Skeletal muscle satellite cell (primary cell): ENCODE data around the gene MXD4.
A peak's percentile ranks its signal among the peaks of the same experiment; 100 is the strongest.

Source experiments
- H3K27me3 ChIP-seq: 2 replicates; pipeline ENCODE4 v1.7.0; 2013; ENCODE audit warnings: low read length; ENCODE audit not compliant: control insufficient read depth, insufficient read depth
- H3K36me3 ChIP-seq: 2 replicates; pipeline ENCODE4 v1.7.0; 2013; ENCODE audit warnings: mild to moderate bottlenecking, control low read depth, low read length; ENCODE audit not compliant: insufficient read depth
- H3K4me1 ChIP-seq: 2 replicates; pipeline ENCODE4 v1.7.0; 2013; ENCODE audit warnings: low read length; ENCODE audit not compliant: control insufficient read depth, insufficient read depth
- H3K4me2 ChIP-seq: 2 replicates; pipeline ENCODE4 v1.7.0; 2013; ENCODE audit warnings: mild to moderate bottlenecking, low read length
- H3K4me3 ChIP-seq: 2 replicates; pipeline ENCODE4 v1.7.0; 2013; ENCODE audit warnings: low read length
- H3K9ac ChIP-seq: 2 replicates; pipeline ENCODE4 v1.7.0; 2013; ENCODE audit warnings: mild to moderate bottlenecking, low read depth, low read length, moderate library complexity
- H3K9me3 ChIP-seq: replicated peaks from 2 replicates; pipeline ENCODE4 v1.7.0; 2013; ENCODE audit warnings: mild to moderate bottlenecking, control low read depth, low read length

MXD4 gene

DNA sequence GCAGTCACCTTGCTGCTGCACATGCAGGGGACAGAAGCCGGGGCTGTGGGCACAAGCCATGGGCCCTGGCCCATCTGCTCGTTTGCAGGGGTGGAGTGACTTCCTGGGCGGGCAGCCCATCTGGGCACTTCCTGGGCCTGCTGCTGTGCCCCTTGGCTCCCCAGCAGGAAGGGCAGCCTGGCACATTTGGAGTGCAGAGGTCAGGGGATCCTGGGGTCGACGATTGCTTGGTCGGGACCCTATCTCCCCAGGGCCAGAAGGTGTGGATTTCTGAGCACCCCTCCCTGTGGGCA, 10.9 kb upstream of the MXD4 start:
- H3K9me3 ChIP-seq: no peaks in the 10 kb centered on the region
- no peak overlapping the region for H3K4me2 ChIP-seq
- H3K4me1 ChIP-seq: no peaks in the 10 kb centered on the region
- H3K9ac ChIP-seq: no peak overlapping the region
- H3K36me3 ChIP-seq: no peaks in the 10 kb centered on the region
- no peaks in the 10 kb centered on the region for H3K27me3 ChIP-seq
- no peak overlapping the region for H3K4me3 ChIP-seq

- Histone ChIP-seq H3K27me3 (no peaks in the 10 kb centered on the region), H3K4me1 (no peaks in the 10 kb centered on the region), H3K4me3 (no peak overlapping the region), H3K4me2 (no peak overlapping the region), H3K9ac (no peak overlapping the region), H3K36me3 (no peaks in the 10 kb centered on the region), H3K9me3 (no peaks in the 10 kb centered on the region)
Measured at GRCh38 chr4:2272026-2272827, 10.3 kb upstream of the MXD4 start.

GRCh38 chr4:2271279-2272025, 9.5 kb upstream of the MXD4 start:
- Histone ChIP-seq H3K9ac (no peak overlapping the region), H3K36me3 (no peaks in the 10 kb centered on the region), H3K27me3 (no peaks in the 10 kb centered on the region), H3K4me3 (no peak overlapping the region), H3K9me3 (no peaks in the 10 kb centered on the region), H3K4me2 (no peak overlapping the region), H3K4me1 (peaks cover 6% of the 10 kb centered on the region)

DNA sequence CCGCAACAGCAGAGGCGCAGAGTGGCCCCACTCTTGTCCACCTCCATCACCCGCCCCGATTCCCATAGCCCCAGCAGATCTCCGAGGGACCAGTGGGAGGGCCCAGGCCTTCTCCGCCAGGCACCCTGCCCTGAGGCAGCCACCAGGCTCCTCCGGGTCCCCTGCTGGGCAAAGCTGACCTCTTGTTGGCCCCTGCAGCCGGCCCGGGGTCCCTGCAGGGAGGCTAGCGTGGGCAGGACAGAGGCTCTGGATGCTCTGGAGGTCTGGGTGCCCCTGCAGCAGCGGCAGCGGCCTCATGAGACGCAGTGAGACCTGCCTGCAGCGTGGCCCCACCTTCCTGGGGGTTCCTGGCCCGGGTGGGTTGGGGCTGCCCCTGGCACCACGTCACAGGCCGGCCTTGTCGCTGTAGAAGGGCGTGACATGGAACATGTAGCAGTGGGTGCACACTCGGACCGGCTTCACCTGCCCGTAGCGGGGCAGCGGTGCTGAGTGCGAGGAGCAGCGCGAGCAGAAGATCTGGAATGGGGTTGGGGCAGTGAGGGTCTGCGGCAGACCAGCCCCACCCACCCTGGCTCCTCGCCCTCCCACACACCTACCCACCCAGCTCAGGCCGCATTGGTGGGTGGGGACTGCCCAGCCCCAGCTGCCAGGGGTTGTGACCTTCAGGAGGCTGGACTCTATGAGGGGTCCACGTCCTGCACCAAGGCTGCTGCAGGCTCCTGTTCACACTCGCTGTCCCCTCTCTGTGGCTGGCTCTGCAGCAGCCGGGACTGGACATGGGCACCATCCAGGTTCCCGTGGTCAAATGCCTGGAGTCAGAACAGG, 8.6 kb upstream of the MXD4 start:
- Histone ChIP-seq H3K4me3 (no peak overlapping the region), H3K9me3 (no peaks in the 10 kb centered on the region), H3K36me3 (no peaks in the 10 kb centered on the region), H3K4me1 (peaks cover 15% of the 10 kb centered on the region), H3K4me2 (no peak overlapping the region), H3K9ac (no peak overlapping the region), H3K27me3 (no peaks in the 10 kb centered on the region)

GRCh38 chr4:2269618-2270163, 7.8 kb upstream of the MXD4 start:
- peaks cover 19% of the 10 kb centered on the region for H3K4me1 ChIP-seq
- H3K4me2 ChIP-seq: no peak overlapping the region
- no peaks in the 10 kb centered on the region for H3K36me3 ChIP-seq
- H3K9ac ChIP-seq: no peak overlapping the region
- H3K27me3 ChIP-seq: no peaks in the 10 kb centered on the region
- no peak overlapping the region for H3K4me3 ChIP-seq
- no peaks in the 10 kb centered on the region for H3K9me3 ChIP-seq

DNA sequence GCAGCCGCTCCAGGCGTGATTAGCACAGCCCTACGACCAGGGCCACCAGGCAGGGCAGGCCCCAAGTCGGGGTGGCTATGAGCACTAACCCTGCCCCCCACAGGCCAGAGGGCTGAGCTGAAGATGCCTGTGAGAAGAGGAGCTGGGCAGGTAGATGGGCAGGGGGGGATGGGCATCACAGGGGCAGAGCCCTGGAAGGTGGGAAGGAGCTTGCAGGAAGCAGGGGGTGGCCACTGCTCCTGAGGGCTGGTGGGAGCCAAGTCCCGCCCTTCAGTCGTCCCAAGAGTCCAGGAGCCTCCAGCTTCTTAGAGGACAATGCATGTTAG, 7.3 kb upstream of the MXD4 start:
- Histone ChIP-seq H3K9ac (no peak overlapping the region), H3K4me3 (no peak overlapping the region), H3K36me3 (no peaks in the 10 kb centered on the region), H3K9me3 (no peaks in the 10 kb centered on the region), H3K4me2 (no peak overlapping the region), H3K4me1 (peaks cover 19% of the 10 kb centered on the region), H3K27me3 (no peaks in the 10 kb centered on the region)

GRCh38 chr4:2268357-2269205, 6.7 kb upstream of the MXD4 start:
- no peaks in the 10 kb centered on the region for H3K9me3 ChIP-seq
- H3K27me3 ChIP-seq: no peaks in the 10 kb centered on the region
- no peak overlapping the region for H3K4me3 ChIP-seq
- H3K9ac ChIP-seq: no peak overlapping the region
- H3K36me3 ChIP-seq: no peaks in the 10 kb centered on the region
- H3K4me1 ChIP-seq: peaks cover 19% of the 10 kb centered on the region
- no peak overlapping the region for H3K4me2 ChIP-seq

GRCh38 chr4:2267841-2268240, 5.9 kb upstream of the MXD4 start:
- peaks cover 21% of the 10 kb centered on the region for H3K4me1 ChIP-seq
- no peak overlapping the region for H3K9ac ChIP-seq
- no peak overlapping the region for H3K4me2 ChIP-seq
- H3K9me3 ChIP-seq: no peaks in the 10 kb centered on the region
- no peaks in the 10 kb centered on the region for H3K27me3 ChIP-seq
- no peaks in the 10 kb centered on the region for H3K36me3 ChIP-seq
- no peak overlapping the region for H3K4me3 ChIP-seq

DNA sequence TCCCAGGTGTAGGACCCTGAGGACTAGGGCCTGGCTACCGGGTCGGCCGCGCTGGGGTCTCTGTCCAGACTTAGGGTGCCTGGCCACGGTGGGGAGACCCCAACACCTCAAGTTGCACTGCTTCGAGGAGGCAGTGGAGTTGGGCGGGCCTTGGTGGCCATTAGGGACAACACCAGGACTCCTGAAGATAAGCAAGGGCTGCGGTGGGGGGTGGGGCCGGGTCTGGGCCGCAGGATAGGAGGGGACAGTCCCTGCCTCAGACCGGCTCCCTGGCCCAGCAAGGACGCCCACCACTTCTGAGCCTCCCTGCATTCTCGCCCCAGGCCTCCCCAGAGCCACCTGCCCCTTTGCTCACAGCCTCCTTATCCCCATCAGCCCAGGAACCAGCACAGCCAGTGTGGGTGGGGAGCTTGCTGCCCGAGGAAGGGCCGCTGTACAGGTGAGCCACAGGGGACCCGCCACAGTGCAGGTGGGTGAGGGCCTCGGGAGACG, 5.5 kb upstream of the MXD4 start:
- Histone ChIP-seq H3K36me3 (no peaks in the 10 kb centered on the region), H3K27me3 (no peaks in the 10 kb centered on the region), H3K4me1 (peaks cover 24% of the 10 kb centered on the region), H3K4me3 (no peak overlapping the region), H3K4me2 (no peak overlapping the region), H3K9ac (no peak overlapping the region), H3K9me3 (no peaks in the 10 kb centered on the region)

DNA sequence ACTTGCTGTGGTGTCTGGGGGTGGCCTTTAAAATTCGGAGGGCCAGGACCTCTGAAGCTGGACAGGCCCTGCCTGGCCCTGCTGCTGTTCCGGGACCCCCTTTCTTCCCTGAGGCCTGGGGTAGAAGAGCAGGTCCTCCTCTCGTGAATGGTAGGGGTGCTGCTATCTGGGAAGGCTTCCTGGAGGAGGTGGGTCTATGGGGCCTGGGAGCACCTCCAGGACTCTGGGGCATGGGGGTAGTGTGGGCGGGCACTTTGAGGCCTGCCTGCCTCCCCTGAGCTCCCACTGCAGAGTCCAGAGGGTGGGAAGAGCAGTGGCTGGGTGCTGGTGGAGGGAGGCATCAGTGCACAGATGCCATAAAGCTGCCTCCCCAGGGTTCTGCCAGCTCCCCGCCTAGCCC, 4.9 kb upstream of the MXD4 start:
- Histone ChIP-seq H3K9ac (peak overlapping the region; percentile 41), H3K27me3 (no peaks in the 10 kb centered on the region), H3K4me2 (no peak overlapping the region), H3K4me1 (peaks cover 24% of the 10 kb centered on the region), H3K36me3 (no peaks in the 10 kb centered on the region), H3K9me3 (no peaks in the 10 kb centered on the region), H3K4me3 (no peak overlapping the region)

GRCh38 chr4:2266181-2266580, 4.3 kb upstream of the MXD4 start:
- Histone ChIP-seq H3K9ac (peak overlapping the region; percentile 41), H3K36me3 (no peaks in the 10 kb centered on the region), H3K27me3 (no peaks in the 10 kb centered on the region), H3K9me3 (no peaks in the 10 kb centered on the region), H3K4me1 (peaks cover 24% of the 10 kb centered on the region), H3K4me3 (no peak overlapping the region), H3K4me2 (peak overlapping the region; percentile 11)
